Left ventricle myocardium inferior (tissue), 1 donor: ENCODE data around the gene COG2. TPM values are rescaled to one million over a fixed set of nuclear protein-coding genes. Genes with fewer than 3 reads are reported as not detected.
"Not testable (repeated sequence)": the region's sequence is repeated elsewhere in the genome, so short reads cannot be mapped to it uniquely, and the experiment has no call there.

Source experiments
- DNase-seq: peaks from one replicate; pipeline ENCODE4 v3.0.0-alpha.2; 2020
- H3K27ac ChIP-seq: fragments of 200-600 bp; replicated peaks from 2 replicates; pipeline ENCODE4 v1.8.0; 2021
- H3K27me3 ChIP-seq: fragments of 200-600 bp; 2 replicates; pipeline ENCODE4 v1.8.0; 2021; ENCODE audit warnings: low read depth
- H3K36me3 ChIP-seq: fragments of 200-600 bp; 2 replicates; pipeline ENCODE4 v1.8.0; 2021
- H3K4me1 ChIP-seq: fragments of 200-600 bp; 2 replicates; pipeline ENCODE4 v1.8.0; 2021
- H3K4me3 ChIP-seq: fragments of 200-600 bp; 2 replicates; pipeline ENCODE4 v1.8.0; 2021; ENCODE audit warnings: mild to moderate bottlenecking, moderate library complexity
- H3K9me3 ChIP-seq: fragments of 200-600 bp; replicated peaks from 2 replicates; pipeline ENCODE4 v1.8.0; 2021
- CTCF ChIP-seq: fragments of 200-600 bp; IDR thresholded peaks from 2 replicates; pipeline ENCODE4 v1.8.0; 2021; ENCODE audit warnings: antibody characterized with exemption, mild to moderate bottlenecking, borderline replicate concordance
- intact Hi-C: fragments of 100-400 bp; cut with micrococcal nuclease; formaldehyde crosslinking; loops from one replicate; pipeline ENCODE4 v1.11.0; 2022
- total RNA-seq: library from RNA; stranded (reverse); fragmentation: NEBNext Ultra II Directional; extraction: Animal tissue kit (Norgen Biotek cat#: 25700); gene quantifications from one replicate; pipeline ENCODE4 v1.2.1, GENCODE V29; 2021
- donor health status: DM: no; HTN: yes; CAD: no; lungs with severe emphysema.

The COG2 gene
- total RNA-seq, 1 donor from 2014 or later = 25.6 TPM

- Histone ChIP-seq H3K36me3 (no peaks in the 10 kb centered on the region), H3K27me3 (no peaks in the 10 kb centered on the region), H3K27ac (no peak overlapping the region), H3K9me3 (no peaks in the 10 kb centered on the region), H3K4me1 (peaks cover 30% of the 10 kb centered on the region), H3K4me3 (no peak overlapping the region)
- no peak for DNase-seq
- intact Hi-C loops = no loop called here
- no peak for TF ChIP-seq CTCF
Observed at GRCh38 chr1:230717251-230717650, 75.0 kb downstream of the COG2 start.

- H3K4me3 ChIP-seq, DNase-seq, intact Hi-C loops, H3K9me3 ChIP-seq, H3K36me3 ChIP-seq, H3K27me3 ChIP-seq, H3K27ac ChIP-seq: not testable (repeated sequence)
- H3K4me1 ChIP-seq = peaks cover 15% of the 10 kb centered on the region
Observed at GRCh38 chr1:230721849-230722522, 79.7 kb downstream of the COG2 start.

- no peaks in the 10 kb centered on the region for H3K27me3 ChIP-seq
- no peaks in the 10 kb centered on the region for H3K36me3 ChIP-seq
- H3K9me3 ChIP-seq = no peaks in the 10 kb centered on the region
- no peak for TF ChIP-seq CTCF
- intact Hi-C loops = no loop called here
- H3K27ac ChIP-seq = peak overlapping the region; percentile 67
- no peak overlapping the region for H3K4me3 ChIP-seq
- DNase-seq = no peak
- H3K4me1 ChIP-seq = peaks cover 36% of the 10 kb centered on the region
Observed at GRCh38 chr1:230725256-230726012, 83.2 kb downstream of the COG2 start.

- Histone ChIP-seq H3K4me1 (peaks cover 45% of the 10 kb centered on the region), H3K27me3 (no peaks in the 10 kb centered on the region), H3K36me3 (no peaks in the 10 kb centered on the region), H3K4me3 (no peak overlapping the region), H3K9me3 (no peaks in the 10 kb centered on the region), H3K27ac (peak overlapping the region; percentile 67)
- peak; percentile 41 for DNase-seq
- TF ChIP-seq CTCF = peak; percentile 6
- intact Hi-C loops = no loop called here
Observed at GRCh38 chr1:230728710-230729392, 86.6 kb downstream of the COG2 start.

- intact Hi-C loops = no loop called here
- Histone ChIP-seq H3K27ac (peak overlapping the region; percentile 79), H3K9me3 (no peaks in the 10 kb centered on the region), H3K4me3 (no peak overlapping the region), H3K27me3 (no peaks in the 10 kb centered on the region), H3K4me1 (peaks cover 42% of the 10 kb centered on the region), H3K36me3 (no peaks in the 10 kb centered on the region)
- DNase-seq = no peak
- TF ChIP-seq CTCF = no peak
Observed at GRCh38 chr1:230730977-230731376, 88.7 kb downstream of the COG2 start.
